Astrocyte (in vitro differentiated cells and primary cell): ENCODE results near the gene SLC25A26. TPM values are rescaled to one million over a fixed set of nuclear protein-coding genes. Genes with fewer than 3 reads are reported as not detected.

Experiments
- DNase-seq: peaks from one replicate; pipeline ENCODE4 v3.0.0-alpha.2; 2010; ENCODE audit warnings: low read depth
- FAIRE-seq: peaks from 2 replicates; lab custom pipeline; 2011; peaks lifted over from hg19 to GRCh38; lab: Jason Lieb, UNC
- H2AFZ ChIP-seq: 2 replicates; pipeline ENCODE4 v1.6.0; 2012; ENCODE audit warnings: low read depth, low read length, inconsistent platforms
- H3K27ac ChIP-seq: 2 replicates; pipeline ENCODE4 v1.5.1; 2011; ENCODE audit warnings: low read depth, low read length, inconsistent platforms
- H3K27me3 ChIP-seq: 2 replicates; pipeline ENCODE4 v1.6.0; 2011; ENCODE audit warnings: low read length, inconsistent platforms; ENCODE audit not compliant: insufficient read depth
- H3K36me3 ChIP-seq: 2 replicates; pipeline ENCODE4 v1.5.1; 2011; ENCODE audit warnings: low read length, inconsistent platforms; ENCODE audit not compliant: insufficient read depth
- H3K4me1 ChIP-seq: 2 replicates; pipeline ENCODE4 v1.5.1; 2011; ENCODE audit warnings: low read length, inconsistent platforms; ENCODE audit not compliant: insufficient read depth
- H3K4me2 ChIP-seq: 2 replicates; pipeline ENCODE4 v1.6.0; 2012; ENCODE audit warnings: low read length, inconsistent platforms
- H3K4me3 ChIP-seq: 2 replicates; pipeline ENCODE4 v1.5.1; 2011; ENCODE audit warnings: low read depth, mild to moderate bottlenecking, low read length, inconsistent platforms; ENCODE audit not compliant: insufficient read depth
- H3K79me2 ChIP-seq: 2 replicates; pipeline ENCODE4 v1.6.0; 2012; ENCODE audit warnings: mild to moderate bottlenecking, low read length, inconsistent platforms; ENCODE audit not compliant: insufficient read depth
- H3K9ac ChIP-seq: 2 replicates; pipeline ENCODE4 v1.6.0; 2012; ENCODE audit warnings: mild to moderate bottlenecking, low read length, inconsistent platforms
- H3K9me3 ChIP-seq: 2 replicates; pipeline ENCODE4 v1.5.1; 2012; ENCODE audit warnings: low read depth, mild to moderate bottlenecking, low read length, inconsistent platforms; ENCODE audit not compliant: insufficient read depth
- H4K20me1 ChIP-seq: 2 replicates; pipeline ENCODE4 v1.6.0; 2012; ENCODE audit warnings: low read length, inconsistent platforms; ENCODE audit not compliant: insufficient read depth
- H3K27ac Mint-ChIP-seq: one replicate; pipeline ENCODE4 v1.8.0; 2021; ENCODE audit warnings: mild to moderate bottlenecking, mixed read lengths; ENCODE audit not compliant: unreplicated experiment
- H3K27me3 Mint-ChIP-seq: one replicate; pipeline ENCODE4 v1.8.0; 2021; ENCODE audit warnings: low read depth, mixed read lengths; ENCODE audit not compliant: unreplicated experiment
- H3K36me3 Mint-ChIP-seq: one replicate; pipeline ENCODE4 v1.8.0; 2021; ENCODE audit warnings: low read depth, mixed read lengths; ENCODE audit not compliant: unreplicated experiment
- H3K4me1 Mint-ChIP-seq: one replicate; pipeline ENCODE4 v1.8.0; 2021; ENCODE audit warnings: low read depth, mixed read lengths; ENCODE audit not compliant: unreplicated experiment
- H3K4me3 Mint-ChIP-seq: one replicate; pipeline ENCODE4 v1.8.0; 2021; ENCODE audit warnings: mild to moderate bottlenecking, moderate library complexity, mixed read lengths; ENCODE audit not compliant: unreplicated experiment
- H3K9me3 Mint-ChIP-seq: one replicate; pipeline ENCODE4 v1.8.0; 2021; ENCODE audit warnings: mild to moderate bottlenecking, mixed read lengths; ENCODE audit not compliant: unreplicated experiment
- CTCF ChIP-seq: IDR thresholded peaks from 2 replicates; pipeline ENCODE4 v1.5.1; 2011; ENCODE audit warnings: low read depth, mild to moderate bottlenecking, inconsistent platforms, low read length, moderate library complexity; ENCODE audit not compliant: insufficient read depth
- EZH2 ChIP-seq: IDR thresholded peaks from 2 replicates; pipeline ENCODE4 v1.6.1; 2012; ENCODE audit warnings: mild to moderate bottlenecking, low read length, inconsistent platforms; ENCODE audit not compliant: insufficient read depth
- total RNA-seq: library from RNA; stranded (reverse); gene quantifications from 2 replicates; pipeline ENCODE4 v1.2.1, GENCODE V29; 2021

The SLC25A26 gene
- total RNA-seq, 1 donor from 2014 or later: 17.9 TPM

DNA sequence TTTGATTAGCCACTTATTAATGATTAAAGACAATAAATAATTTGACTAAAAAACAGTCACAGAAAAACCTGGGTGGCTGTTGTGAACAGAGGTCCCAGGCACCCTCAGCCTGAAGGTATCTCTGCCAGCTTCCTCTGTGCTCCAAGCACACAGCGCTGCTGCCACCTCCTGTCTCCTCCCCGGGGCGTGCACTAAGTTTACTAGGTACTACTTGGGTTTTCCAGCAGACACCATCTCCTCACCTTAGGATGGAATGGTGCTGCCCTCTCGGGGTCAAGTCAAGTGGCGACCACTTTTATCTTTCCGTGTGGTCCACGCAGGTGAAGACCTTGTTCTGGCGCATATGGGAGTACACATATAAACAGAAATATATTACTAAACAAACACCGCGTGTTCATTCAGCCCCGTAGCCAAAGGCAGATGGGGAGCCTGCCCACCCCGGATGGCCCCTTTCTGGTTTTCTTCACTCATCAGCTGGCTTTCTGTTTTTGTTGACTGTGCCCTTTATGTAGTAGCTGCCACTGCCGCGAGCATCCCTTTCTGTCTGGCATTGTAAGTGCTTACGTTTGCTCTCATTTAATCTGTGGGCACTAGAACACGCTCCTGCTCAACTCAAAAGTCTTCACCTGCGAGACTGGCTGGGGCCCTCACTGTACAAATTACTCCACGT is 152.0 kb downstream of the SLC25A26 start:
- Mint-ChIP-seq H3K4me1 (peaks cover 15% of the 10 kb centered on the region), H3K27ac (peak overlapping the region; percentile 35), H3K27me3 (no peaks in the 10 kb centered on the region), H3K36me3 (peaks cover 15% of the 10 kb centered on the region), H3K4me3 (no peak overlapping the region), H3K9me3 (no peaks in the 10 kb centered on the region)
- H2AFZ ChIP-seq: no peak overlapping the region
- no peak overlapping the region for H3K4me3 ChIP-seq
- peaks cover 10% of the 10 kb centered on the region for H3K36me3 ChIP-seq
- no peak overlapping the region for H3K9ac ChIP-seq
- H3K9me3 ChIP-seq: no peaks in the 10 kb centered on the region
- no peak overlapping the region for H3K27ac ChIP-seq
- no peak overlapping the region for H3K4me2 ChIP-seq
- TF ChIP-seq EZH2 (no peak), CTCF (no peak)
- no peak for FAIRE-seq
- H4K20me1 ChIP-seq: peaks cover 8% of the 10 kb centered on the region
- H3K4me1 ChIP-seq: peaks cover 10% of the 10 kb centered on the region
- no peaks in the 10 kb centered on the region for H3K27me3 ChIP-seq
- H3K79me2 ChIP-seq: no peaks in the 10 kb centered on the region
- DNase-seq: no peak

- Histone ChIP-seq H3K9me3 (no peaks in the 10 kb centered on the region), H3K27ac (no peak overlapping the region), H3K79me2 (no peaks in the 10 kb centered on the region), H3K4me1 (peaks cover 10% of the 10 kb centered on the region), H4K20me1 (peaks cover 8% of the 10 kb centered on the region), H3K9ac (no peak overlapping the region), H3K4me2 (peak overlapping the region; percentile 6), H3K4me3 (no peak overlapping the region), H3K36me3 (peaks cover 29% of the 10 kb centered on the region), H3K27me3 (no peaks in the 10 kb centered on the region), H2AFZ (no peak overlapping the region)
- Mint-ChIP-seq H3K36me3 (peaks cover 17% of the 10 kb centered on the region), H3K4me1 (peaks cover 15% of the 10 kb centered on the region), H3K27ac (peak overlapping the region; percentile 43), H3K27me3 (no peaks in the 10 kb centered on the region), H3K4me3 (no peak overlapping the region), H3K9me3 (no peaks in the 10 kb centered on the region)
- no peak for TF ChIP-seq EZH2
- TF ChIP-seq CTCF: no peak
- DNase-seq (peak; percentile 70), FAIRE-seq (peak; percentile 39)
These were observed 155.8 kb downstream of the SLC25A26 start for GRCh38 chr3:66376568-66376967.

DNA sequence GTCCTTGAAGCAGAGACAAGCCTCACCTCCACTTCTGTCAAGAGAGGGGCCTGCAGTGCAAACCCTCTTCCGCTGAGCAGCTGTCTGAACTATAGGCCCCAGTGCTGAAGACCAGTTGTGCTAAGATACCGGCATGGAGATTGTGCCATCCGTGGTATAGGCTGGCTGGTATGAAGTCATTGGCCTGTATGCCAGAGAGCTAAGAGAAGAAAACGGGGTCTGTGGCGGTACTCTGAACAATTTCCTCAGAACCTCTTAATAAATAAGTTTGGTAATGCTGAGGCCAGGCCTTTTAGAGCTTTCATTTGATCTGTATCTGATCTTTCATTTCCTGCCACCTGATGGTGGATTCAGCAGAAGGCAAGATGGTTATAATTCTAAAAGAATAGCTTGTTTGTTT is 157.0 kb downstream of the SLC25A26 start:
- H3K4me1 ChIP-seq: peaks cover 10% of the 10 kb centered on the region

More for the DNA sequence above, 157.0 kb downstream of the SLC25A26 start:
- no peak overlapping the region for H3K4me3 Mint-ChIP-seq
- peaks cover 15% of the 10 kb centered on the region for H3K4me1 Mint-ChIP-seq
- no peaks in the 10 kb centered on the region for H3K27me3 Mint-ChIP-seq
- Histone ChIP-seq H3K9me3 (no peaks in the 10 kb centered on the region), H4K20me1 (peaks cover 8% of the 10 kb centered on the region), H3K79me2 (no peaks in the 10 kb centered on the region), H3K27ac (no peak overlapping the region), H3K9ac (no peak overlapping the region), H3K4me3 (no peak overlapping the region), H3K27me3 (no peaks in the 10 kb centered on the region), H3K36me3 (peaks cover 34% of the 10 kb centered on the region), H3K4me2 (no peak overlapping the region), H2AFZ (no peak overlapping the region)
- FAIRE-seq (no peak), DNase-seq (no peak)
- H3K27ac Mint-ChIP-seq: peak overlapping the region; percentile 62
- TF ChIP-seq CTCF (no peak), EZH2 (no peak)
- H3K36me3 Mint-ChIP-seq: peaks cover 25% of the 10 kb centered on the region
- H3K9me3 Mint-ChIP-seq: no peaks in the 10 kb centered on the region
